Stimulated activated CD4-positive, alpha-beta T cell treated with anti-CD3 and anti-CD28 coated beads, Interleukin-2, amount 100 ng/mL, for 4 hours (primary cell): ENCODE results near the gene CTNNA1.
"Not testable (repeated sequence)": the region's sequence is repeated elsewhere in the genome, so short reads cannot be mapped to it uniquely, and the experiment has no call there.

Source experiments
- DNase-seq: peaks from one replicate; pipeline ENCODE4 v3.0.0-alpha.2; 2020; ENCODE audit warnings: low read depth

CTNNA1 gene

GRCh38 chr5:138760448-138761110, 7.4 kb downstream of the CTNNA1 start:
- no peak for DNase-seq

GRCh38 chr5:138761115-138761514, 7.9 kb downstream of the CTNNA1 start:
- DNase-seq, result not testable (repeated sequence)

GRCh38 chr5:138761670-138762069, 8.4 kb downstream of the CTNNA1 start:
- DNase-seq, result not testable (repeated sequence)

DNA sequence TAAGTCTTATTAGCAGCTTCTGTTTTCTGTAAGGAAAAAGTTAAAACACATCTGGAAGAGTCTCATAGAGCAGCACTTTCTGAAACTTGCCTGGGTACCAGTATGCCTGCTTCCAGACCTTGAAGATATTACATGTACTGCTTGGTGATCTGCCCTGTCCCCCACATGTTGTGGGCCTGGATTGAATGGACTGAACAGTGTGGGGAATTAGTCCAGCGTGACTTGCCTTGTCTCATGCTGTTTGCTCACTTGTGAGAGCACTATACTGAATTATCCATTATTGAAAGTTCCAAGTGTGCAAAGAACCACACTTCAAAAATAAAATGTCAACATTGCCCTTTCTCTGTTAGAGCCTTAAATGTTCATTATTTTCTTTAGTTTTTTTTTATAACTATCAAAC, 8.9 kb downstream of the CTNNA1 start:
- DNase-seq, result no peak

GRCh38 chr5:138763037-138763778, 10.0 kb downstream of the CTNNA1 start:
- DNase-seq, result no peak

- DNase-seq, result no peak
These were observed 17.1 kb downstream of the CTNNA1 start for GRCh38 chr5:138770291-138770690.

GRCh38 chr5:138770977-138771376, 17.8 kb downstream of the CTNNA1 start:
- no peak for DNase-seq

GRCh38 chr5:138772986-138773594, 19.9 kb downstream of the CTNNA1 start:
- DNase-seq, result no peak

- DNase-seq, result not testable (repeated sequence)
These were observed 20.4 kb downstream of the CTNNA1 start for GRCh38 chr5:138773624-138774023.

GRCh38 chr5:138775034-138775433, 21.8 kb downstream of the CTNNA1 start:
- no peak for DNase-seq

- no peak for DNase-seq
These were observed 25.0 kb downstream of the CTNNA1 start for GRCh38 chr5:138778234-138778633.

DNA sequence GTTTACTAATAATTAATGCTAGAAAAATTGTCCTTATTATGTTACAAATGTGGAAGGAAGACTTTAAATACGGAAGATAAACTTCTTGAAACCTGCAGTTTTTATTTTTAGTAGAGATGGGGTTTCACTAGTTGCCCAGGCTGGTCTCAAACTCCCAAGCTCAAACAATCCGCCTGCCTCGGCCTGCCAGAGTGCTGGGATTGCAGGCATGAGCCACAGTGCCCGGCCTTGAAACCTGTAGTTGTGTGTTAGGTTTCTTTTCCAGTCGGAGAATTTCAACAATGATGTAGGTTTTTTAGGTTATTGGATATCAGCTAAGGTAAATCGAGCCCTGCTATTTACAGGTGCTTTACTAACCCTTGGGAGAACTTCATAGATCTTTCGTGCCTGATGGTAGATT, 30.8 kb downstream of the CTNNA1 start:
- no peak for DNase-seq

- no peak for DNase-seq
These were observed 31.4 kb downstream of the CTNNA1 start for GRCh38 chr5:138784590-138784989.

DNA sequence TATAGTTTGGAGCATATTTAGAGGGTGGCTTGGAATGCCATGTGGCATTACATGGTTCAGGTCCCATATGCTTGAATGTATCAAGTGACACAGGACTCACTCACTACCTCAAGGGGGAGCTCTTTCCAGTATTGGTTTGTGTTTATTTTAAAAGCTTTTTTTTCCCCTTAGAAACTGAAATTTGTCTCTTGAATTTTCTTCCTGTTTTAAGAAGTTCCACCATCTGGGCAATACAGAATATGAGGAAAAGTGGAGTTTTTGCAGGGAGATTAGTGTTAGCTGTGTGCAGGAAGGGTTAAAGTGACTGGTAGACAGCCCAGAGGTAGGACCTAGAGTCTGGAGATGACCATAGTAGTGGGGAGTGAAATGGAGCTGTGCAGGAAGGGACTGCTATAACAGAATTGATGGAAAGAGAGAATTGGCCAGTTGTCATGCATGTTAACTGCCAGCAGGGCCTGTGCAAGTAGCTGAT, 36.6 kb downstream of the CTNNA1 start:
- no peak for DNase-seq

- DNase-seq, result no peak
These were observed 37.5 kb downstream of the CTNNA1 start for GRCh38 chr5:138790684-138791083.

GRCh38 chr5:138792195-138792790, 39.1 kb downstream of the CTNNA1 start:
- DNase-seq, result no peak

GRCh38 chr5:138793575-138793974, 40.4 kb downstream of the CTNNA1 start:
- no peak for DNase-seq

- no peak for DNase-seq
These were observed 50.1 kb downstream of the CTNNA1 start for GRCh38 chr5:138803285-138803684.

- no peak for DNase-seq
These were observed 50.7 kb downstream of the CTNNA1 start for GRCh38 chr5:138803935-138804334.

DNA sequence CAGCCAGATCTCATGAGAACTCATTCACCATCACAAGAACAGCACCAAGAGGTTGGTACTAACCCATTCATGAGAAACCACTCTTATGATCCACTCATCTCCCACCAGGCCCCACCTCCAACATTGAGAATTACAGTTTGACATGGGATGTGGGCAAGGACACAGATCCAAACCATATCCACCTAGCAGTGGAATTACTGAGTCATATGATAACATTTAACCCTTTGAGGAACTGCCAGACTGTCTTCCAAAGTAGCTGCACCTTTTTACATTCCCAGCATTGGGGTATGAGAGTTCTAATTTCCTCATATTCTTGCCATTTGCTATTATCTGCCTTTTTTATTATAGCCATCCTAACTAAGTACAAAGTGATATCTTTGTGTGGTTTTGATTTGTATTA, 51.9 kb downstream of the CTNNA1 start:
- no peak for DNase-seq

DNA sequence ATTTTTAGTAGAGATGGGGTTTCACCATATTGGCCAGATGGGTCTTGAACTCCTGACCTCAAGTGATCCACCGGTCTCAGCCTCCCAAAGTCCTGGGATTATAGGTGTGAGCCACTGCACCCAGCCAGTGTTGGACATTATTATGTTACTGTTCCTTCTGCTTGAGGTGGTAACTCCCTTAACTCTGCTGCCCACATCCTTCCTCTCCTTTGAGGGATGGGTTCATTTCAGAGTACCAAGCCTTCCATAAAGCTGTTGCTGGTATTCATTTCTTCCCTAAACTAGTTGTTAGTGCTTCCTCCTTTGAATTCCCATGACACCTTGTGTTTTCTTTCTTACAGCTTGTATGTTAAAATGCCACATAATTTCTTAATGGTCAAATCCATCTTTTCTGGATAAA, 54.0 kb downstream of the CTNNA1 start:
- DNase-seq, result no peak

DNA sequence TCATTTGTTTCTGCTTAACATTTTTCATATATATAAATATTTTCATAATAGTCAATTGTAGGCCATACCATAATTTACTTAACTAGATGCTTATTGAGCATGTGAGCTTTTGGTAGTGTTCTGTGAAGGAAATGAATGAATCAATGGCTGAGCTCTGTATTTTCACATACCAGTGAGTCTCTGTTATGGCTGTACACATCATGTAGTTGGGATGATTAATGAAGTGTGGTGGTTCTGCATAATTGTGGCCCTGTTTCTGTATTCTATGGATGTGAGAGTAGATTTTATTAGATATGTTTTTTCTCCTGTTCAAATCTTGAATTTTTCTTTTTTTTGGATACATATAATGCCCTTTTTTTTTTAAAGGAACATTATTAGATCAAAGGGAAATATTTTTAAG, 56.2 kb downstream of the CTNNA1 start:
- DNase-seq, result no peak

GRCh38 chr5:138810861-138811260, 57.6 kb downstream of the CTNNA1 start:
- DNase-seq, result not testable (repeated sequence)
